ENCODE data around the gene YIF1A. TPM values are rescaled to one million over a fixed set of nuclear protein-coding genes. Genes with fewer than 3 reads are reported as not detected.
A peak's percentile ranks its signal among the peaks of the same experiment; 100 is the strongest.
"Not testable (repeated sequence)": the region's sequence is repeated elsewhere in the genome, so short reads cannot be mapped to it uniquely, and the experiment has no call there.

YIF1A gene
- polyA plus RNA-seq, 12 donors, result 30.1 to 132 (median 40.9) TPM; not detected in 1

DNA sequence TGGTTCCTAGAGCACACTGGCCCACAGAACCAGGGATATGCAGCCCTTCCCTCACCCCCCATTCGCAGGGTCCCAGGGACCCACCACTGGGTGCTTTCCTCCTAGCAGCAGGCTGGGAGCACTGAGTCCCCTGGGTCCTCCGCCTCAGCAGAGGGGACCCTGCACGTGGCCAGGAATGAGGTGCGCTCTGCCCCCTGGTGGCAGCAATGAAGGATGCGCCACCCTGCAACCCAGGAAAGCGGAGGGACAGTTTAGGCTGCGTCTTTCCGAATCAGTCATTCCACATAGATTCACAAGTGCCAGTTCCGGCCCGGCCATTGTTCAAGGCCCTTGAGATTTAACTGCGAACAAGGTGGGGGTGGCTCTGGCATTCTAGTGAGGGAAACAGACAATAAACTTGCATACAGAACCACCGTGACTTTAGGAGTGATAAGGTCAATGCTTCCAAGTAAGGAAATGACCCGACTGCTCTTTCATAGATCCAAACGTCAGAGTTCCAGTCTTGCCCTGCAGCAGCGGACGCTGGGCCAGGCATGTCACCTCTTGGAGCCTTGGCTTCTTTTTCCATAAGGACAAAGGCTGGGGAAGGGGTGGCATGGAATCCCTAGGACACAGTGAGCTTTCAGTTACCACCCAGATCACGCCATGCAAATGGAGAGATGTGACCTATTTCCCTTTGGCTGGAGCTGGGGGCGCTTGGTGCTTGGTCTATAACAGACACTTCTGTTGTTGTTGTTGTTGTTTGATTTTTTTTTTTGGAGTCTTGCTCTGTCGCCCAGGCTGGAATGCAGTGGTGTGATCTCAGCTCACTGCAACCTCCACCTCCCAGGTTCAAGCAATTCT lies 39.6 kb upstream of the YIF1A start:
- DNase-seq, result peak; percentile 85

DNA sequence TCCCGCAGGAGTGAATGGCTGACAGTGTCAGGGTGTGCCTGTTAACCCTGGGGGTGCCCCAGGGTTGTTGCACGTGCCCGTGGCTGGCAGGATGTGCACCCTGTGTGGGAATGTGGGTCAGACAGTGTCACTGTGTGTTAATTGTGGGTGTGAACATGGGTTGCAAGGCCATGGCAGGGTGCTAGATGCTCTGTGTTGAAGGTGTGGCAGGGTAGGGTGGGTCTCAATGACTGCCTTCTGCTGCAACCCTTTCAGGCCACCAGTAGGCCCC lies 39.0 kb upstream of the YIF1A start:
- DNase-seq, result no peak

DNA sequence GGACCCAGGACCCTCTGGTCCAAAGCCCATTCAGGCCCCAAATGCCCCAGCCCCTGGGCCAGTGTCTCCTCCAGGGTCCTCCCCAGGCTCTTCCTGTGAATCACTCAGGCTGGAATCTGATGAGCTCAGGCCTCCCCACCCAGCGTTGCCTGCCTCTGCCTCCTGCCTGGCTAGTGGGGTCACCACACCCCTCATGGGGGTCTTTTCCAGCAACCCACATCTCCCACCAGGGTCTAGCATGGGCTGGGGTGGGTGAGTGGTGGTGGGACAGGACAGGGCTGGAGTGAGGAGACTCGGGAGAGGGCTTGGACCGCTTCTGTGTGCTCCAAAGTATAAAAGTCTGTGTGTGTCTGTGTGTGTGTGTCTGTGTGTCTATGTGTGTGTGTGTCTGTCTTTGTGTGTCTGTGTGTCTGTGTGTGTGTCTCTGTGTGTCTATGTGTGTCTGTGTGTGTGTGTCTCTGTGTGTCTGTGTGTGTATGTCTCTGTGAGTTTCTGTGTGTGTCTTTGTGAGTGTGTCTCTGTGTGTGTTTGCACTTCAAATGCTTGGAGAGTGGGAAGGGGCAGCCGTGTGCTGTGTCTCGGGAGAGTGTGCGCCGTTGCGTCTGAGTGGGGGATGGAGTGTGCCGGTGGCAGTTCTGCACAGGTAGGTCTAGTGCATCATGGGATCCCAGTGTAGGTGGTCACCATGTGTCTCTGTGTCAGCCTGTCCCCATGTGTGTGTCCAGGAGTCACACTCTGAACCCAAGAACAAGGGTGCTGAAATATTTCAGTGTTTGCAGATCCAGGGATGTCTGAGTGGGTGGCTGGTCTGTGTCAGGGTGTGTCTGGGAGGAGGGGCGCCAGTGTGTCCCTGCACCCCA lies 38.5 kb upstream of the YIF1A start:
- DNase-seq, result no peak

DNA sequence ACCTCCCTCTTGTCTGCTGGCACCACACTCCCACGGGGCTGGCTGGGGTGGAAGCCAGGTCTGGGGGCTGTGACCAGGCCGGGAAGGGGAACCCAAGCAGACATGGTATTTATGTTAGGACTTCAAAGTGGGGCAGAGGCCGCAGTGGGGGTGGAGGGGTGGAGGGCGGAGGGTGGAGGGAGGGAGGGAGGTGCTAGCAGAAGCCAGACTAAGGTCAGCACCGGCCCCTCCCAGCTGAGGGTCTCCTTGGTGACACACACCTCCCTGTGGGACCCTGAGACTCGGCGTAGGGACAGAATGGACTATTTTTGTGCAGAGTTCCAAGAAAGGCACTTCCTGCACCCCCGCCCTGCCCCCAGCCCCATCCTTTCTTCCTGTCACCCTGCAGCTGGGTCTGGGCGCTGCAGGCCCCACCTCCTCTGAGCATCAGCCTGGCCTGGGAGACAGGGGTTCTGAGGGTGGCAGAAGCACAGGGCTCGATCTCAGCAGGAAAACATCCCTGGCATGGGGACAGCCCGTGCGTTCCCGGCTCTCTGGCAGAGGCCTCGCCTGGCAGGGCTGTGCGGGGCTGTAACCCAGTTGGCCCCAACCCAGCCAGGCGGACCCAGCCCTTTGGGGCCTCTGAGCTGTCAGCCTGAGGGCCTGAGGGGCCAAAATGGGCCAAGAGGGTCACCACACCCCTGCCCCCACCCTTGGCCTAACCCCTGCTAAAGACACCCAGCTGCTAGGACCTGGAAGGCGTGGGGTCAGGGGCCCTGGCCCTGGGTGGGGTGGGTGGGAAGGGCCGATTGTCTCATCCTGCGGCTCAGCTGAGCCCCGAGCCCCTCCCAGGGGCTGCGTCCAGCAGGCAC lies 37.5 kb upstream of the YIF1A start:
- no peak for DNase-seq

- no peak for DNase-seq
Observed at GRCh38 chr11:66325263-66325671, 36.3 kb upstream of the YIF1A start.

GRCh38 chr11:66324664-66325063 lies 35.7 kb upstream of the YIF1A start:
- no peak for DNase-seq

- no peak for DNase-seq
Observed at GRCh38 chr11:66323684-66324083, 34.7 kb upstream of the YIF1A start.

GRCh38 chr11:66322732-66323427 lies 33.9 kb upstream of the YIF1A start:
- no peak for DNase-seq

GRCh38 chr11:66321606-66322005 lies 32.7 kb upstream of the YIF1A start:
- DNase-seq, result no peak

- not testable (repeated sequence) for DNase-seq
Observed at GRCh38 chr11:66320748-66321147, 31.8 kb upstream of the YIF1A start.

GRCh38 chr11:66320289-66320688 lies 31.3 kb upstream of the YIF1A start:
- DNase-seq, result not testable (repeated sequence)

- DNase-seq, result no peak
Observed at GRCh38 chr11:66318600-66318970, 29.6 kb upstream of the YIF1A start.

- DNase-seq, result no peak
Observed at GRCh38 chr11:66317723-66318599, 29.0 kb upstream of the YIF1A start.

DNA sequence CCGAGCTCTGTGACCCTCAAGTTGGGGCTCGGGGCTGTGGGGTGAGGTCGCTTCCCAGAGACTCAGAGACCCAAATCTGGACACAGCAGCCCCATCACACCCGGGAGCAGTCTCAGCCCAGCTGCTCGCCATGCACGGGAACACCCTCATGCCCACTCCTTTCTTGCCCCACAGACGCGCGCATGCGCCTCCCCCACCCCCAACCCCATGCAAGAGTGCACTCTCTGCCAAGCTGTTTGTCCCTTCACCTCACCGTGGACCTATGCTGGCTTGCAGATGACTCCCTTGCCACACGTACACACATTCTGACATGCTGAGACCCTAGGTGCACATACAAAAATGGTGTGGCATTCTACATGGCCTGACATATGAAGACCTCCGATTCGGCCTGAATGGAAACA lies 28.4 kb upstream of the YIF1A start:
- no peak for DNase-seq

GRCh38 chr11:66316849-66317251 lies 27.9 kb upstream of the YIF1A start, which contains the start of gene CD248:
Gene CD248, minus strand, starts transcription at chr11:66317044. Its CDS starts 17 bp downstream, at chr11:66317027.
- peak; percentile 83 for DNase-seq

GRCh38 chr11:66315921-66316811 lies 27.2 kb upstream of the YIF1A start:
- DNase-seq, result no peak

DNA sequence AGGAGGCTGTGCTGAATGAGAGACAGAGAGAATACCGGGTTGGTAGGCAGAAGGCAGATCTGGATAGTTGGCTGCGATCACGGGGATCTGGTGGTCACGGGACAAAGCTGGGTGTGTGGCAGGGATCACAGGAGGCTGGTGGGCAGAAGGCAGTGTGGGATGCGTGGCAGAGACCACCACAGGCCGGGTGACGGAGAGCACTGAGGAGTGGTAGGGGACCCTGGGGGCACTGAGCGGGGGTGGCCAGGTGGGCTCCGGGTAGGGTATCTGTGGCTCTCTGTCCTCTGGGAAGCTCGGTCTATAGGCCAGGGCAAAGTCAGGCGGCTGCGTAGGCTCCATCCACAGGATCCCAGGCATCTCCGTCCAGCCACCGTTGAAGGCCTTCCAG lies 26.5 kb upstream of the YIF1A start:
- no peak for DNase-seq

DNA sequence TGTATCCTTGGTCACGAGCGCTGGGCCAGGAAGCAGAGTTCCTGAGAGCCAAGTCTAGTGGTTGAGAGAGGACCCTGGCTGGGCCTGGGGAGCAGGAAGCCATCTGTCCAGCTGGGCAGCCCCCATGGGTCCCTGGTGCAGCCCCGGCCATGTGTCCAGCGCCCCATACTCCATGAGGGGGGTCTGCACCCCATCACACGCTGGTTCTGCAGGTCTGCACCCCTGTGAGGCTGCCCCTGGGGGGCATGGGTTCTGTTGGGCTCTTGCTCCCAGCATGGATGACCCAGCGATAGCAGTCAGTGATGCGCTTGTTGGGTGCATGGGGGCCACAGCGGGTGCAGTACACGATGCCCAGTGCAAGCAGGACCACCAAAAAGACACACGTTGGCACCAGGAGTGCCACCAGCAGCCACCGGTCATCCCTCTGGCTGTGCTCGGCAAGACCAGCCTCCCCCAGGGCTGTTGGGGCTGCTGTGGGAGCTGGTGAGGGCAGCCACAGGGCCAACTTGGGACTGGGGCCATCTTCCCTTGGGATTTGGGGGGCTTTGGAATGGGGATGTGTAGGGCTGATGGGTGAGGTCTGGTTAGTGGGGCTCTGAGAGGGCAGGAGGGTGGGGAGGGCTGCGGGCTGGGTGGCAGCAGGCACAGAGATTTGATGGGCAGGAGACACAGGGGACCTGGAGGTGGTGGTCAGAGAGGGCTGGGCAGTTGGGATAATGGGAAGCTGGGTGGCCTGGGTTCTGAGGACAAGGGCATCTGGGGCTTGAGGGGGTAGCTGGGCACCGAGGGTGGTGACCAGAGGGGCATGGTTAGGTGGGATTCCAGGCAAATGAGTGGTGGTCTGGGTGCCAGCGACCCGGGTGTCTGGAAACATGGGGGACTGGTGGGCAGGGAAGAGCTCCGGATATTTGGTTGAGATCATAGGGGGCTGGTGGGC lies 25.9 kb upstream of the YIF1A start:
- DNase-seq, result no peak

All from muscle of arm (tissue), 12 donors.